Mammary epithelial cell (primary cell): Measurements from ENCODE around the gene HCRT.

Source experiments
- CTCF ChIP-seq, 2 donors: IDR thresholded peaks in 1 of 2; conservative IDR thresholded peaks in 1 of 2; 2 replicates each; pipeline ENCODE4 v1.5.1; 2011 to 2012; ENCODE audit warnings: inconsistent platforms in 2 of 2, low read length in 2 of 2, mild to moderate bottlenecking in 2 of 2, control low read depth in 1 of 2, low read depth in 1 of 2; ENCODE audit not compliant: insufficient read depth in 1 of 2; ENCODE audit errors: extremely low read depth in 1 of 2
- EZH2 ChIP-seq: IDR thresholded peaks from 2 replicates; pipeline ENCODE4 v1.6.1; 2012; ENCODE audit warnings: low read length, inconsistent platforms, borderline replicate concordance

DNA sequence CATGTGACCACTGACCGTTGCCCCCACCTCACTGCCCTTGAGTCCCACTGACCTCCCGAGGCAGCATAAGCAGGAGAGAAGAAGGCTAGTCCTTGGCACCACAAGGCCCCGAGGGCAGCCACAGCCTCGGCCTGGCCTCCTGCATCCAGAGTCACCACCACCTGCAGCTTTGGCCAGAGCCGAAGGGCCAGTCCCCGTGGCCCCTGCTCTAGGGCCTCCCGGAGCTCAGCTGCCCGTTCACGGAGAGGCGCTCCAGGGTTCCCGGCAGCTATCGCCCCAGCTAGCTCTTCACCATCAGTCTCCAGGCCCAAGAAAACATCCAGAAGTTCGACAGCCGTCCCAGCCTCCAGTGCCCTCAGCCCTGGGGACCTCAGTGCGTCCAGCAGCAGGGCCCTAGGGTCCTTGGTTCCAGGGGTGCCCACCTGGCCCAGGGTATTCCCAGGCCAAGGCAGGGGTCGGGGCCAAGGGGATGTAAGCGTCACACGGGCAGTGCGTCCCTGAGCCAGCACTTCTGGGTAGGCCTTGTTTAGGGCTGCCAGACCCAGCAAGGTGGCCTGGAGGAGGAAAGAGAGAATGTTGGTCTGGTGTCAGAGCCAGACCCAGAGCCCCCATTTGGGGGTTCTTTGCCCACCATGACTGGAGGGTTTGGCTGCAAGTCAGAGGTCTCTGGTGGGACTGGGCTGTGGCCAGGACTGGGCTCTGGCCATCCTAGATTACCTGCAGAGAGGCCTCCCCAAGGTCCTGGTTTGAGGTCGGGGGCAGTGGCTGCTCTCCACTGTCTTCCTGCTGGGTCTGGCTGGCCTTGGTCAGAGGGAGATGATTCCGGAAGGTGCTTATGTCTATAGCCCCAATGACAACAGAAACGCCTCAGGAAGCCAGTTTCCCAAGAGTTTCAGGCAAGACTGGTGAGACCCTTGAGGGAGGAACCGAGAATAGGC is 7.2 kb upstream of the HCRT start:
- TF ChIP-seq CTCF (conservative IDR thresholded peaks at IDR 0.05 in 1 of 2, IDR thresholded peaks at IDR 0.05 in 1 of 2; ENCODE audit: extremely low read depth in 1 of 2, insufficient read depth in 1 of 2, low read depth in 1 of 2, low read length in 2 of 2) = no peak
- no peak for TF ChIP-seq EZH2
